Stimulated activated CD8-positive, alpha-beta memory T cell treated with anti-CD3 and anti-CD28 coated beads, Interleukin-7, amount 100 ng/mL, for 24 hours (primary cell): ENCODE data around the gene DGKQ.

ENCODE experiments used
- DNase-seq: peaks from one replicate; pipeline ENCODE4 v3.0.0-alpha.2; 2020; ENCODE audit warnings: low read depth

DGKQ gene

DNA sequence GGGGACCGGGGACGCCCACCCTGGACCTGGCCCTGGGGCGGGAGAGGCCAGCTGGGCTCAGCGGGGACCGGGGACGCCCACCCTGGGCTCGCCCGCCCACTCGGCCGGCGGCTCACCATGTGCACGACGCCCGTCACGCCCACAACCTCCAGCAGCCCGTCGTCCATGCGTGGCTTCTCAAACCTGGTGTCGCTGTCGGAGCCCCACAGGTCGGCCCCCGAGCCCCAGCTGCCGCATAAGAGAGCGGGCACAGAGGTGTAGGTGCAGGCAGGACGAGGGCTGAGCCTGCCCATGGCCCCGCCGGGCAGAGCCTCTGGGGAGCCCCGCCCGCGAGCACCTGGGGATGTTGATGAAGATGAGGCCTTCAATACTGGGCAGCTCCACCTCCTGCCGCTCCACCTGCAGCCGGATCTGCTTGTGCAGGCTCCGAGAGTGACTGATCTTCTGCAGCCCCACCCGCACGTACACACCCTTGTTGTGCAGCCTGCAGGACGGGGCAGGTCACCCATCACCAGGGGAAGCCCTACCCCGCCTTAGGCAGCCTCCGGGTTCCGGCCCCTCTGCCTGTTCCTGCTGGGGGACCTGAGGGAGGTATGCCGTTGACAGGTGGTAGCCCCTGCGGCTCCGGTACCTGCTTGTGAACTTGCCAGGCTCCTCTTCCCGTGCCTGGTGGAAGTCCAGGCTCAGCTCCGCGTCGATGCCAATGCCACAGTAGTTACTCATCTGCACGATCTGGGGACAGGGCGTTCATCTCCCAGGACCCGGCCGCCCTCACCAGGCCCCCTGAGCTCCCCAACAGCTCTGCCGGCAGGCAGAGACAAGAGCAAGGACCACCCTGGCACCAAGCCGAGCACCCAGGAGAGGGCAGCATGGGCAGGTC, 11.8 kb downstream of the DGKQ start:
- no peak for DNase-seq

DNA sequence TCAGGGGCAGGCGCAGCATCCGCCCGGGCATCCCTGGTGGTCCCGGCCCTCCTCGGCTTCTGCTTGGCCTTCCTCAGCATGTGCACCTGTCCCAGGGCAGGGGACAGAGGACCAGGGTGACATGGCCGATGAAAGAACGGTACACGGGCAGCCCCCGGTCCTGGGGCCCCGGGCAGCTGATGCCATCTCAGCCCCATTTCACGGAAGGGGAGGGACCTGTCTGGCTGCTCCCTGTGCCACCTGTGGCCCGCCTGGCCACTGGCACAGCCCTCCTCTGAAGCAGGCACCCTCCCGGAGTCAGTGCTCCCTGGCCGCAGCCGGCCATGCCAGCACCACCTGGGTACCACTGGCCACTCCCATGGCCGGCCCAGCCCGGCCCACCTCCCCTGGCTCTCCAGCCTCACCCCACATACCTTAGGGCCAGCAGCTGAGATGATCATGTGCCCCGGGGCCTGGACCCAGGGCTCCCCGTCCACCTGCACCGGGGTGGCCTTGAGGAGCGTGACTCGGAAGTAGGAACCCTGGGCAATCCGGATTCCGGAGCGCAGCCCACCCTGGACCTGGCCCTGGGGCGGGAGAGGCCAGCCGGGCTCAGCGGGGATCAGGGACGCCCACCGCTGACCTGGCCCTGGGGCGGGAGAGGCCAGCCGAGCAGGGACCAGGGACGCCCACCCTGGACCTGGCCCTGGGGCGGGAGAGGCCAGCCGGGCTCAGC, 12.6 kb downstream of the DGKQ start:
- DNase-seq: no peak

DNA sequence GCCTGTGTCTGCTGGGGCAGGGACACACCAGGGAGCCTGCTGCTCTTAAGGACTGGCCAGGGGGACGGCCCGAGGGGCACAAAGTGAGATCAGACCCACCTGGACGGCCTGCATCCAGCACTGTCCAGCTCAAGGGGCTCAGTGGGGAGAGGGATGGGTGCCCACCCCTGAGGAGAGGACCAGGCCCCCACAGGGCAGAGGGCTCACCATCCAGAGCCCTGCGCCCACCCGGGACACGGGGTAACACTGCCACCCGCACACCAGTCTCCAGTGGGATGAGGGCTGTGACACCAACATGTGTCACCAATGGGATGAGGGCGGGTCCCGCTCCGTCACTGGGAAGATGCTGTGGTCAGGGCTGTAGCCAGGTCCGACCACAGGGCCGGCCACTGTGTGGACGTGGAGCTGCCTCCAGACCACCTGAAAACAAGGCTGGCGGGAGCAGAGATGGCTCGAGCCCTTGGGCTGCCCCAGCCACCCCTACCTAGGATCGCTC, 13.2 kb downstream of the DGKQ start:
- DNase-seq: no peak

DNA sequence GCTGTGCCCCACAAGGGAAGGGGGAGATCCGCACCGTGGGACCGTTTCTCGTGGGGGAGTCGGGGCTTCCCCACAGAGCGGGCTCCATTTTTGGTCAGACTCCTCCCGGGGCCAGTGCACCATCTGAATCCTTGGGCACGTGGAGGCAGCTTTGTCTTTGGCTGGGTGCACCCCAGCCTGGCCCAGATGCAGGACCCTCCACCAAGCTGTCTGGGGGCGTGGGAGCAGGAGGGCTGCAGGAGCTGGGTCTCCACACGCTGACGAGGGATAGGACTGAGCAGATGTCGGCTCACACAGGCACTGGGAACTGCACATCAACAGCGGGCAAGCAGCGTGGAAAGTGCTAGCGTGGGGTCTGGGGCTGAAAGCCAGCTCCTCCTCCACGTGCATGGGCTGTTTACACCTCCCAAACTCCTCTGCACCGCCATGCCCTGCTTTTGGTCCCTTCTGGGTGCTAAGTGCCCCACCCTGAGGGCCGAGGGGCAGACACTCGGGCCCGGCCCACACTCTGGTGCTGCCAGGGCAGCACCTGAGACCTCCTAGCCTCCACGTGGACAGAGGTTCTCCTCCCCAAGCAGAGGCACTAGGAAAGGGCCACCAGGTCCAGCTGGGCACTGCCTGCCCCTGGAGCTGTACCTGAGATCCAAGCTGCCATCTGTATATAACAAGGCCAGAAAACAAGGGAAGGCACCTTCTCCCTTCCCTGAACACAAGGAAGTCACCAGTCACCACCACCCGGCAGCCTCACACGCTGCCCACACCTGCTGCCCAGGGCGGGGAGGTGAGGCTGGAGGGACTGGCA, 13.8 kb downstream of the DGKQ start:
- no peak for DNase-seq

DNA sequence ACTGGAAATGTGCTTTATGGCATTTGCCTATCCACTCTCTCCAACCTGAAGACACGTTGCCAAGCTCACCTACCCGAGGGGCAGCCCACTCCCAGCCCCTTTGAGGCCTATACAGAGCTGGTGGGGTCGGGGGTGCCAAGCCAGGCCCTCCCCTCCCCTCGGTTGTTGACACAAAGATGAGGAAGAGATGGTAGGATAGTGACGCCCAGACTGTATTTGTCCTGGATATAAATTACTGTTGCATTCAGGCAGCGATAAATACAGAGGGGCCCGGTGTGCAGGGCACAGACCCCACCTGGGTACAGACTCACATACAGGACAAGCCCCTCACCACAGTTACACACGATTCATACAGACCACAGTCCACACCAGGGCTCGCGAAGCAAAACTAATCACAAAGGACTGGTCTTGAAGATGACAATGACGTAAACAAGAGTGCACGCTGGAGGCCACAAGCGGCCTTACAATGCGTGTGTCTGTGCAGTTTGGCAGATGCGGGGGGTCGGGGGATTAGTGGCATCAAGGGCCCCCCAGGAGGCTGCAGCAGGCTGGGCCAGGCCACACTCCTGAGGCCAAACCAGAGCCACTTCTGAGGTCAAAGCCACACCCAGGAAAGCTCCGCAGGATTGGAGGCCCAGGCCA, 14.6 kb downstream of the DGKQ start:
- DNase-seq: no peak

DNA sequence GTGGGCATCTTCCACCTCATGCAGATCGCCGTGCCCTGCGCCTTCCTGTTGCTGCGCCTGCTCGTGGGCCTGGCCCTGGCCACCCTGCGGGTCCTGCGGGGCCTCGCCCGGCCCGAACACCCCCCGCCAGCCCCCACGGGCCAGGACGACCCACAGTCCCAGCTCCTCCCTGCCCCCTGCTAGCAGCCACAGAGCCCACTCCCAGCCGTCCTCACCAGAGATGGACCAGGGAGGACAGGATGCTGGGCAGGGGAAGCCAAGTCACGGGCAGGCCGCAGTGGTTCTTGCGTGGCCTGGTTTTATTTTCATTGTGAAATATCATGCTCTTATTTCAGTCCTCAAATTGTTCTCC, 15.1 kb downstream of the DGKQ start:
- no peak for DNase-seq

DNA sequence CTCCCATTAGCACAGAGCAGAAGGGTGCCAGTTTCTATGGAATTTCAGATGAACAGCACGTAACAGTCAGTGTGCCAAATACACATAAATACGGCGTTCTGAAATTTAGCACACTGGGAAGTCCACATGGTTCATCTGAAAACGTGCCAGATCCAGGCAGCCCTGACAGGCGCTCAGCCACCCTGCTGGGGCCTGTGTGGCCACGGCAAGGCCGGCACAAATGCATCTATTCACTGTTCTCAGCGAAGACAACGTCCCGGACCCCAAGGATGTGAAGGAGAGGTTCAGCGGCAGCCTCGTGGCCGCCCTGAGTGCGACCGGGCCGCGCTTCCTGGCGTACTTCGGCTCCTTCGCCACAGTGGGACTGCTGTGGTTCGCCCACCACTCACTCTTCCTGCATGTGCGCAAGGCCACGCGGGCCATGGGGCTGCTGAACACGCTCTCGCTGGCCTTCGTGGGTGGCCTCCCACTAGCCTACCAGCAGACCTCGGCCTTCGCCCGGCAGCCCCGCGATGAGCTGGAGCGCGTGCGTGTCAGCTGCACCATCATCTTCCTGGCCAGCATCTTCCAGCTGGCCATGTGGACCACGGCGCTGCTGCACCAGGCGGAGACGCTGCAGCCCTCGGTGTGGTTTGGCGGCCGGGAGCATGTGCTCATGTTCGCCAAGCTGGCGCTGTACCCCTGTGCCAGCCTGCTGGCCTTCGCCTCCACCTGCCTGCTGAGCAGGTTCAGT, 15.6 kb downstream of the DGKQ start:
- DNase-seq: no peak

DNA sequence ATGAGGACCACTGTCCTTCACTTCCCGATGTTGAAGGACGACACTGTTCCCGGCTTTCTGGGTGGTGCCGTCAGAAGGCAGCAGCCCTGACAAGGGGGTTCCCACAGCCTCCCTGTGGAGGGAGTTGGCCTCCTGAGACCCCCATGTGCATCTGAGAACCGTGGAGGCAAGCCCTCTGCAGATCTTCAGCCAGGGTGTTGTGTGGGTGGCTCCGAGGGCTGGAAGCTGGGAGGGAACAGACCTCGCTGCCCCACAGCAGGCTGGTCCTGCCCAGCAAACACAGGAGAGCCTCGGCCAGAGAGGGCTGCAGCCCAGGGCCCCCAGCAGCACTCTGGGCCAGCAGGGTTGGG, 16.2 kb downstream of the DGKQ start:
- no peak for DNase-seq

DNA sequence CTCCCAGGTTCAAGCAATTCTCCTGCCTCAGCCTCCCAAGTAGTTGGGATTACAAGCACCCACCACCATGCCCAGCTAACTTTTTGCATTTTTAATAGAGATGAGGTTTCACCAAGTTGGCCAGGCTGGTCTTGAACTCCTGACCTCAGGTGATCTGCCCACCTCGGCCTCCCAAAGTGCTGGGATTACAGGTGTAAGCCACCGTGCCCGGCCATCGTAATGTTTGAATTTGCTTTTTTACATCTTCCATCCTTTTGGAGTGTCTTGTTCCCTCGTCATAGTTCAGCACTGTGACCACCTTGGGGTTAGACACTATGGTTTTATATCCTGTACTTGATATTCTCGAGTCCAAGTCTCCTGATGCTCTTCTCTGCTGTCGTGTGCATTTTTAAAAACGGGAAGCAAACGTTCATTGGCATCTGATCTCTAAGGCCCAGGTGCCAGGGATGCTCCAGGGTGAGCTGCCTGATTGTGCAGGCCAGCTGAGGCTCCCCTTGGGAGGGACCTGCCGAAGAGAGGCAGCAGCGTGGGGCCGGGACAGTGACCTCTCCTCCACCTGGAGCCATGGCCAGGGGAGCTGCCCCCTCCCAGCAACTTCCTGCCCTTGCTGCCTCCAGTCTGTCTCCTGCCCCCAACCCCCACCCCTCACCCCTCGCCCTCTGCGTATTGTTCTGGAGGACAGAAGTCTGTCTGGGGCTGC, 16.7 kb downstream of the DGKQ start:
- DNase-seq: no peak

DNA sequence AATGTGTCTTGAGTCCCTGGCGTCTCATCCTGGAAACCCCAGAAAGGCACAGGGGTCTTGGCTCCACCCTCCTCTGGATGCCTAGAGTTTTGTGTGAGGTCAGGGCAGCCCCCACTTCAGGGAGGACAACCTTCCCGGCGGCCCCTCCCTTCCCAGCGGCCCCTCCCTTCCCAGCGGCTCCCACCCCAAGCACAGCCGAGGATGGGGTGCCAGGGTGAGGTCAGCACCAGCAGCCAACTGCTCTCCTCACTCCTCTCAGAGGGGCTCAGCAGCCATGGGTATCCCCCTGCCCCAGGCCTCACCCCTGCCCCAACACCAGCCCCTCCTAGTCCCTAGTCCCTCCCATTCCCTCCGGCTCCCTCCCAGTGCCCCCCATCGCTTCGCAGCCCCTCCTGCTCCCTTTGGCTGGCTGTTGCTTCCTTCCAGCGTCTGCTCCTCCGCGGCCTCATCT, 17.4 kb downstream of the DGKQ start:
- DNase-seq: no peak

DNA sequence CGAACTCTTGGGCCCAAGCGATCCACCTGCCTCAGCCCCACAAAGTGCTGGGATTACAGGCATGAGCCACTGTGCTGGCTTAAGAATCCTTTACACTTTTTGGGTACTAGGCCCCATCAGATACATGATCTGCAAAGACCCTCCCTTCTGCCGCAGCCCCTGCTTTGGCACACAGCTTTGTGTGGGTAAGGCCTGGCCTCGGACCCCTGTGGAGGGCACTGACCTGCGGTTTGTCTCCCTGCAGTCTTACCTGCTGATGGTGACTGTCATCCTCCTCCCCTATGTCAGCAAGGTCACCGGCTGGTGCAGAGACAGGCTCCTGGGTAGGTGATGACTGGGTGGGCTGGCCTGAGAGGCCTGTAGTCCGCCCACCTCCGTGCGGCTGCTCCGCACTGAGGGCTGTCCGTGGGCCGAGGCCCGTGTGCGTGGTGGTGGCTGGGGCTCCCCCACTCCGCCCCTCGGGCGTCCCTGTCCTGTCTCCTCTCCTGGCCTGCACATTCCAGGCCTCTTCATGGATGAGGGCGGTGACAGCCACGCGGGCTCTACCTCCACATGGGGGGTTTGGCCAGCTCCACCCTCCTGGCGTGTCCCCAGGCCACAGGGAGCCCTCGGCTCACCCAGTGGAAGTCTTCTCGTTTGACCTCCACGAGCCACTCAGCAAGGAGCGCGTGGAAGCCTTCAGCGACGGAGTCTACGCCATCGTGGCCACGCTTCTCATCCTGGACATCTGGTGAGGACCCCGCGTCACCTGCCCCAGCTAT, 18.0 kb downstream of the DGKQ start:
- no peak for DNase-seq

DNA sequence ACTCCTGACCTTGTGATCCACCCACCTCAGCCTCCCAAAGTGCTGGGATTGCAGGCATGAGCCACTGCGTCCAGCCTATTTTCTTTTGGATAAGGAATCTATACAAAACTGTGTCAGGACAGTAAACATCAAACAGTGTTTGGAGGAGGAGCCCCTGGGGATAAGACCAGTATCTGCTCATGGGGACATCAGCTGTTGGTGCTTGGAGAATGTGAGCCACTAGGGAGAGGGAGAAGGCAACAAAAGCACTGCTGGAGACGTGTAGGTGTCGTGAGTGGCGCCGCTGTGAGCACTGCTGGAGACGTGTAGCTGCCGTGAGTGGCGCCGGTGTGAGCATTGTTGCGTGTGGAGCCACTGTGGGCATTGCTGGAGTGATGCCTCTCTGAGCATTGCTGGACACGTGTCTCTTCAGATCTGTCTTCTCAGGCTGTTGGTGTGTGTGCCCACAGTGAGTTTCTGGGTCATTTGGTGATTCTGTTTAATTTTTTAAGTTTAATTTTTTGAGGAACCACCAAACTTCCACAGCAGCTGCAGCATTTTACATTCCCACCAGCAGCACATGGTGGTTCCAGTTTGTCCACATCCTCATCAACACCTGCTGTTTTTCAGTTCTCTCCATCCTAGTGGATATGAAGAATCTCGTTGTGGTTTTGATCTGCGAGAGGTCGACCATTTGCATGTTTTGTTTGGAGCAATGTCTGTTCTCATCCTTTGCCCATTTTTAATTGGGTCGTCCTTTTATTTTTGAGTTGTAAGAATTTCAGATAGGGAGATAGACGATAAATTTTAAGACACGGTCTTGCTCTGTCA, 19.0 kb downstream of the DGKQ start:
- no peak for DNase-seq

DNA sequence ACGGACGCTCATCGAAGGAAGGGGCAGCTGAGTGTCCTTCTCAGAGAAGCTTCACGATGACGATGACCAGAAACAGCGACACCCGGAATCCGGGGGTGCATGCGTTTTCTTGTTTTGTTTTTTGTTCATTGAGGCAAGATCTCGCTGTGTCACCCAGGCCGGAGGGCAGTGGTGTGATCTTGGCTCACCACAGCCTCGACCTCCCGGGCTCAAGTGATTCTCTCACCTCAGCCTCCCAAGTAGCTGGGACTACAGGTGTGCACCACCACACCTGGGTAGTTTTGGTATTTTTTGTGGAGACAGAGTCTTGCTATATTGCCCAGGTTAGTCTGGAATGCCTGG, 19.8 kb downstream of the DGKQ start:
- no peak for DNase-seq

DNA sequence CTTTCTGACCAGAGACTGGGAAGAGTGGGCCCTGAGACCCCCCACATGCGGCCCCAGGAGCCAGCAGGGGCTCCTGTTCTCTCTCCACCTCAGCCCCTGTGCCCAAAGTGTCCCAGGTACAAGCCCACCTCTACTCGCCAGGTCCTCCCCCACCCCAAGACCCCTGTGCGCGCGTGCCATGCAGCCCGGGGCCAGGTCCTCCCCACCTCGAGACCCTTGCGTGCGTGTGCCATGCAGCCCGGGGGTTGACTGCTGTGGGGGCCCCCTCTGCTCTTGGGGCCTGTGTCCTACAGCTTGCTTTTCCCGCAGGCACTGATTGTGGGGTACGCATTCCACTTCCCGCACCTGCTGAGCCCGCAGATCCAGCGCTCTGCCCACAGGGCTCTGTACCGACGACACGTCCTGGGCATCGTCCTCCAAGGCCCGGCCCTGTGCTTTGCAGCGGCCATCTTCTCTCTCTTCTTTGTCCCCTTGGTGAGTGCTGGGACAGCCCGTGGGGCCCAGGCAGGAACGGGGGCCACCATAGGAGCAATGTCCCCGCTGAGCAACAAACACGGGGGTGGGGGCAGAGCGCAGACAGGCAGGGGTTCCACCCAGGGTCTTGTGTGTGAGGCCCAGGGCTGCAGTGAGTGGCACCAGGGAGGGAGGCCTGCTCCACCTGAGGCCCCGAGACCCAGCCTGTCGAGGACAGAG, 20.3 kb downstream of the DGKQ start:
- DNase-seq: no peak

DNA sequence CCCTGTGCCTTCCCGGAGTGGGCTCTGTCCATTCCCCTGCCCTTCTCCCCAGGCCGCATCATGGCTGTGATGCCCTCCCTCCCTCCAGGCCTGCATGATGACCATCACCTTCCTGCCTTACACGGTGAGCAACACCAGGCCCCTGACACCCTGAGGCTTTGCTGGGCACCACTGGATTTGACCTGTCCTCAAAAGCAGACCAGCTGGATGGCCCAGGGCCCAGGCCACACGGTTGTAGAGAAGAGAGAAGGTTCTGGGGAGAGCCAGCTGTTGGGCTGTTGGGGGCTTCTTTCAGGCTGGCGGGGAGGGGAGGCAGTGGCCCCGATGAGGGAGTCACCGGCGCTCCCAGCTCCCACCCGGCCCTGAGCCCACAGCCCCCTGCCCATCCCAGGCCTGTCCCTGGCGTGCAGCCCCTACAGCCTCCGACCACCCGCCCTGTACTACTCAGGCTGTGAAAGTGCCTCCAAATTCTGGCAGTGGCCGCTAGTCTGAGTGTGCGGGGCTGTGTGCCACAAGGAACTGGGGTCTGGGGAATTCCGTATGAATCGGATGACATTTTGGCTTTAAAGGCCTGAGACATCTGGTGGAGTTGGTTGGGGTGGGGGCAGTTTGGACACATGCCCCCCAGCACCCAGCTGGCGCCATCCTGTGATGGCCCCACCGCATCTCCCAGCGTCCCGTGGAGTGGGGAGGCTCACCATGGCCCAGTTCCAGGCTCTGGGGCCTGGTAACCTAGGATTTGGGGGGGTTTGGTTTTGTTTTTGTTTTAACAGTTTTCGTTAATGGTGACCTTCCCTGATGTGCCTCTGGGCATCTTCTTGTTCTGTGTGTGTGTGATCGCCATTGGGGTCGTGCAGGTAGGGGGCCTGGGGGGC, 21.5 kb downstream of the DGKQ start:
- no peak for DNase-seq

DNA sequence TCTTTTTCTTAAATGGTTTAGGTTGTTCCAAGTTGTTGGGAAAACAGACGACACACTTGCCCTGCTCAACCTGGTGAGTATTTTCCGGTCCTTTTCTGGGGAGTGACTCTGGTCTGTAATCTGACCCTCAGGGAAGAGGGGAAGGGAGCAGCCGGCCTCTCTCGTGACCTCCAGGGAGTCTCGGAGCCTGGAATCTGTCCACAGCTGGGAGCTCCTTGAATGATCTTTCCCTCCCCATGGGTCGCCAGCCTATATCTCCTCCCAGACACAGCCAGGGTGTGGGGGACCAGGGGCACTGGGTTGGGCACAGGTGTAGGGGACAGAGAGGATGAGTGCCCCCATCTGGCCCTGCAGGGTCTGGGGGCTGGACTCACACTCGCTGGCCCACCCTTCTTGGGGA, 22.2 kb downstream of the DGKQ start:
- no peak for DNase-seq

DNA sequence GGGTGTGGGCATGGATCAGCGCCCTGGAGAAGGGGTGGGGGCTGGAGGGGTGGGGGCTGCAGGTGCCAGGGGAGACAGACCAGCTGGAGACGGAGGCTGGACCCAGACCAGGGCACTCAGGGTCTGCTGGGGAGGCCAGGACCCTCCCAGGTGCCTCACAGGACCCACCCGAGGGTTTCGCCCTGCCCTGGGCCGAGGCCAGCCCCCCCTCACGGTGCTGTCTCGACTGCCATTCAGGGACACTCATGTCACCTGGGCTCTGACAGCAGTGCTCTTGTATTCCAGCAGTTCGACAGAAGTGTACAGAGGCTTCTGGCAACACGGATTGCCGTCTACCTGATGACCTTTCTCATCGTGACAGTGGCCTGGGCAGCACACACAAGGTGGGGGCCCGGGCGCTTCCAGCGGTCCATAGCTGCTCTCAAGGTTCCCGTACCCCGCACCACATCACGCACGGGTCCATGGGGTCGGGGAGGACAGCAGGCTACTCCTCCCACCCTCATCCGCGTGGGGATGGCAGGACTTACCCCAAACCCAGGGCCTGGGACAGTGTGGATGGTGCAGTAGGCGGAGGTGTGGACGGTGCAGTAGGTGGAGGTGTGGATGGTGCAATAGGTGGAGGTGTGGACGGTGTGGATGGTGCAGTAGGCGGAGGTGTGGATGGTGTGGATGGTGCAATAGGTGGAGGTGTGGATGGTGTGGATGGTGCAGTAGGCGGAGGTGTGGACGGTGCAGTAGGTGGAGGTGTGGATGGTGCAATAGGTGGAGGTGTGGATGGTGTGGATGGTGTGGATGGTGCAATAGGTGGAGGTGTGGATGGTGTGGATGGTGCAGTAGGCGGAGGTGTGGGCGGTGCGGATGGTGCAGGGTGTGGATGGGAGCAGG, 23.0 kb downstream of the DGKQ start:
- DNase-seq: no peak
